GM12865 (cell line): ENCODE results near the gene PDE10A.

Source experiments
- DNase-seq: peaks from one replicate; pipeline ENCODE4 v3.0.0; 2010; ENCODE audit warnings: low read depth
- H3K4me3 ChIP-seq: 2 replicates; pipeline ENCODE4 v1.5.1; 2011; ENCODE audit warnings: mild to moderate bottlenecking, low read depth, low read length, control low read depth
- TF ChIP-seq, protein P1 (sequence below): IDR thresholded peaks from 2 replicates; pipeline ENCODE4 v1.5.1; 2011; ENCODE audit warnings: low read length, control low read depth, low read depth, inconsistent platforms; ENCODE audit not compliant: insufficient read depth; ENCODE audit errors: missing control alignments

The PDE10A gene

DNA sequence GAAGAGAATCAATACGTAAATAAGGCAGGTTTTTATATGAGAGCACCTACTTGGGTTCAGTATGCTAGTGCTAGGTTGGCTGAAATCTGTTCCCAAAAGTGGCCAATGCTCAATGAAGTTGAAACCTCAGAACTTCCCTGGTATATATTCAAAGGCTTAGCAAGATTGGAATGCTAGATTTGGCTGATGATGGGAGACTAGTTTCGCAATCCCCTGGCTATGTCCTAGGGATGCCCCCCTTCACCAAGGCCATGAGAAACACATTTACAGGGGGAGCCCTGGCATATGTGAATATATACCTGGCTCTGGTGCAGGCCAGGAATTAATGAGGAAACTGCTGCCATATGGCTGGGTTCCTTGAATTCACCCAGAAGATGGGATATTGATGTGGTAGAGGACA lies 211.2 kb downstream of the PDE10A start:
- DNase-seq: no peak
- no peak overlapping the region for H3K4me3 ChIP-seq
- TF ChIP-seq, protein P1, sequence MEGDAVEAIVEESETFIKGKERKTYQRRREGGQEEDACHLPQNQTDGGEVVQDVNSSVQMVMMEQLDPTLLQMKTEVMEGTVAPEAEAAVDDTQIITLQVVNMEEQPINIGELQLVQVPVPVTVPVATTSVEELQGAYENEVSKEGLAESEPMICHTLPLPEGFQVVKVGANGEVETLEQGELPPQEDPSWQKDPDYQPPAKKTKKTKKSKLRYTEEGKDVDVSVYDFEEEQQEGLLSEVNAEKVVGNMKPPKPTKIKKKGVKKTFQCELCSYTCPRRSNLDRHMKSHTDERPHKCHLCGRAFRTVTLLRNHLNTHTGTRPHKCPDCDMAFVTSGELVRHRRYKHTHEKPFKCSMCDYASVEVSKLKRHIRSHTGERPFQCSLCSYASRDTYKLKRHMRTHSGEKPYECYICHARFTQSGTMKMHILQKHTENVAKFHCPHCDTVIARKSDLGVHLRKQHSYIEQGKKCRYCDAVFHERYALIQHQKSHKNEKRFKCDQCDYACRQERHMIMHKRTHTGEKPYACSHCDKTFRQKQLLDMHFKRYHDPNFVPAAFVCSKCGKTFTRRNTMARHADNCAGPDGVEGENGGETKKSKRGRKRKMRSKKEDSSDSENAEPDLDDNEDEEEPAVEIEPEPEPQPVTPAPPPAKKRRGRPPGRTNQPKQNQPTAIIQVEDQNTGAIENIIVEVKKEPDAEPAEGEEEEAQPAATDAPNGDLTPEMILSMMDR: no peak

DNA sequence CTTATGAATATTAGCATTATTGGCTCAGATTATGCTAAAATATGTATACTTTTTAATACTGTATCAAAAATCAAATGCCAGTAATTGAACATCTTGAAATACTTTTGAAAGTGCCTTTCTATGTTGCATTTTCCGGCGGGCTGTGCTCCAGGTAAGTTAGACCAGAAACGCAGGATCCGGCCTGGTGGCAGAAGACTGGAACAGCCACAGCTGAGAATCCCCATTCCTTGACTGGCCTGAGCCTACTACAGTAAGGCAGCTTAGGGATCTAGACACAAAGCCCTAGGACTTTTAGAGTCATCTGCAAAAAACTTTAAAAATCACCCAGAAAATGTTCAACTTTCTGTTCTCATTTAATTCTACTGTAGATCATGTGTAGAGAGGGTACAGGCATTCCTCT lies 214.8 kb downstream of the PDE10A start:
- H3K4me3 ChIP-seq: no peak overlapping the region
- DNase-seq: no peak
- TF ChIP-seq, protein P1: no peak

DNA sequence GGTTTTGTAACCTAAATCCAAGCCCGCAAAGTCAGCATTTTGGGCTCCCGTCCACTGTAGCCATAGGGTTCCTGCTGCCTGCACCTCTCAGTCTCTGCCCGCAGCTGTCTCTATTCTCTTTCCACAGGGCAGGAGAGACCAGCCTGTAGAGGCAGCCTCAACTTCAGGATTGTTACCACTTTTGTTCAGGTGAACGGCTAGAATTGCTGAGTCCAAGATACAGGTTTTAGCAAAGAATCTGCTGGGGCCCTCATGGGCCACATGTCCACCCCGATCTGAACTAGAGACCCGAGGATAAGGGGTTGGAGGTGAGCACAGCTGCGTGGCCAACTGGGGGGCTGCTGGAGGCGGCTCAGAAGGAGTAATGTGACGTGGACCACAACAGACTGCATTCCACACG lies 215.9 kb downstream of the PDE10A start:
- H3K4me3 ChIP-seq: no peak overlapping the region
- DNase-seq: no peak
- TF ChIP-seq, protein P1: no peak

DNA sequence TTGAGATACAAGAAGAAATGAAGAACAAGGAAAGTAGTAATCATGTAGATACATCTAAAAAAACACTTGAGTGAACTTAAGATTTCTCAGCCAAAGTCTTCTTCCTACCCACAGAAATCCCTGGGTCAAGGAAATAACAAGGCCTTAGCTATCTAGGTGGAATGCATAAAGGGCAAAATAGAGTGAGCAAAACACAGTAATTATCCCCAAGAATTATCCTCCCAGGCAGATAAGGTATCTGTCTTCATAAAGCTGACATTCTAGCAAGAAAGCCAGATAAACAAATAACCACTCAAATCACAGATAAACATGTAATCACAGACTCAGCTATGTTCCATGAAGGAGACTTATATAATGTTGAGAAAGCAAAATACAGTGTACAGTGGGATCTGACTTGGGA lies 216.7 kb downstream of the PDE10A start:
- no peak overlapping the region for H3K4me3 ChIP-seq
- TF ChIP-seq, protein P1: no peak
- DNase-seq: no peak

DNA sequence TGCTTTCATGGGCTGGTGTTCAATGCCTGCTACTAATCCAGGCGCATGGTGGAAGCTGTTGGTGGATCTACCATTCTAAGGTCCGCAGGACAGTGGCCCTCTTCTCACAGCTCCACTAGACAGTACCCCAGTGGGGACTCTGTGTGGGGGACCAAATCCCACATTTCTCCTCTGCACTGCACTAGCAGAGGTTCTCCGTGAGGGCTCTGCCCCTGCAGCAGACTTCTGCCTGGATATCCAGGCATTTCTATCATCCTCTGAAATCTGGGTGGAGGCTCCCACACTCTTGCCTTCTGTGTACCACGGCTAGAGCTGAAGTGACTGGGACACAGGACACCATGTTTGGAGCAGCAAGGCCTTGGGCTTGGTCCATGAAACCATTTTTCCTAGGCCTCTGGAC lies 219.6 kb downstream of the PDE10A start:
- no peak overlapping the region for H3K4me3 ChIP-seq
- DNase-seq: no peak
- TF ChIP-seq, protein P1: no peak

DNA sequence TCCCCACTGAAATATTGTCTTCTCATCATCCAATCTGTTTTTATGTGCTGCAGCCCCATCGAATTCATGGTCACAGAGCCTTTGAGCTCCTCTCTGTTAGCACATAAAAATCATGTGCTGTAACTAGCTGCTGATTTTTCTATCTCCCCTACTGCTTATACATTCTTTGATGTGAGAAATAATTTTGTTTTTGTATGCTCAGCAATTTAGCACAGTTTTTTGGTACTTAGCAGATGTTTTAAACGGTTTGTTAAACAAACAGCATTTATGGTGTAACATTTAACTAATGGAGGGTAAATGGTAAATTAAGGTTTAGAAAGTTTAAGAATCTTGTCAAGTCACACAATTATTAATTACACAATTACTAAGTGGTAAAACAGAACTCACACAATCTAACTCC lies 221.9 kb downstream of the PDE10A start:
- no peak for DNase-seq
- H3K4me3 ChIP-seq: no peak overlapping the region
- TF ChIP-seq, protein P1: no peak

DNA sequence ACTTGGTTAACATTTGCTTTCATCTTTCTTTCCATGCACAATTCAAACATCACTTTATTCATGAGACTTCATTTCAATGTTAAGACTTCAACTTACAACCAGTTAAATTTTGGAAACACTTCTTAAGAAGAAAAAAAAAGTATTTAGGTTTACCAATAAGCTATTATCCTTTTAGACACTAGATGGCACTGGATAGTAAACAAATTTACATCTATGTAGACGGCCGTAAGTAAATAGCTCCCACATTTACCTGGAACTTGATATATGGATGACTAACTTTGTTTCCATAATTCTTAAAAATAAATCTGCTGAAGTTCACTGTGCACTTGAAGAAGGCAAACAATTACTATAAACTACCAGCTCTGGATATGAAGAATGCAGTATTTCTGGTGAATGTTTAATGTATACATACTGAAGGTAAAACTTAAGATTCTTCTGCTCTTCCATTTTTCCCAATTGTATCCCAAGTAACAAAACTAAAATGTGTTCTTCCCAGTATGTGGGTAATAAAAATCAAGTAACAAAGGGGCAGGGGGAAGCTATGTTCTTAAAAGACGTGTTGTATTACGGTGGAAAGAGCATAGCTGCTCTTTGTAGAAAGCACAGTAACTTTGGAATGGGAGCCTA lies 223.0 kb downstream of the PDE10A start:
- peak; percentile 46 for DNase-seq
- no peak overlapping the region for H3K4me3 ChIP-seq
- TF ChIP-seq, protein P1: peak; percentile 36
